Endothelial cell of umbilical vein (primary cell): ENCODE data around the gene GP9. TPM values are rescaled to one million over a fixed set of nuclear protein-coding genes. Genes with fewer than 3 reads are reported as not detected.

Experiments
- BruUV-seq: library from RNA; stranded (reverse); fragments of 400-500 nt; replicated peaks from 2 replicates; lab custom pipeline; 2021; lab: Mats Ljungman, UMichigan
- CTCF ChIA-PET: fragments of 300-600, 350-600 bp; sonication (Branson Sonifier 250); formaldehyde crosslinking; loops from one replicate; lab custom pipeline; 2021; ENCODE audit warnings: antibody characterized with exemption, inconsistent platforms; lab: Charles Lee
- POLR2A ChIA-PET: fragments of 300-600, 350-600 bp; sonication (Branson Sonifier 250); formaldehyde crosslinking; loops from one replicate; lab custom pipeline; 2021; ENCODE audit warnings: antibody characterized with exemption, inconsistent platforms; lab: Charles Lee
- DNase-seq: peaks from one replicate; pipeline ENCODE4 v3.0.0-alpha.2; 2011; ENCODE audit warnings: low read depth, low spot score
- FAIRE-seq: peaks from 2 replicates; lab custom pipeline; 2011; peaks lifted over from hg19 to GRCh38; lab: Jason Lieb, UNC
- H2AFZ ChIP-seq: 2 replicates; pipeline ENCODE4 v1.6.0; 2012; ENCODE audit warnings: low read depth, low read length, control low read depth, inconsistent platforms
- H3K27ac ChIP-seq: 2 replicates; pipeline ENCODE4 v1.5.1; 2011; ENCODE audit warnings: low read depth, mild to moderate bottlenecking, control low read depth, low read length, moderate library complexity; ENCODE audit not compliant: insufficient read depth
- H3K27me3 ChIP-seq, 2 experiments: 2 replicates each; pipeline versions ENCODE4 v1.6.0 to v1.6.1; 2011; ENCODE audit warnings: low read length in 2 of 2, mixed read lengths in 1 of 2; ENCODE audit not compliant: control insufficient read depth in 2 of 2, insufficient read depth in 2 of 2
- H3K36me3 ChIP-seq, 2 experiments: 2 replicates in 1 of 2; 3 replicates in 1 of 2; pipeline ENCODE4 v1.5.1; 2011; ENCODE audit warnings: low read length in 2 of 2, mild to moderate bottlenecking in 1 of 2, moderate library complexity in 1 of 2; ENCODE audit not compliant: control insufficient read depth in 2 of 2, insufficient read depth in 2 of 2; ENCODE audit errors: extremely low read depth in 1 of 2
- H3K4me1 ChIP-seq: 3 replicates; pipeline ENCODE4 v1.5.1; 2011; ENCODE audit warnings: mild to moderate bottlenecking, low read length; ENCODE audit not compliant: control insufficient read depth, insufficient read depth; ENCODE audit errors: extremely low read depth
- H3K4me2 ChIP-seq: 2 replicates; pipeline ENCODE4 v1.6.1; 2011; ENCODE audit warnings: low read length, control low read depth, mixed read lengths; ENCODE audit not compliant: insufficient read depth
- H3K4me3 ChIP-seq, 3 experiments: fragments of 200-600 bp in 1 of 3; sonication (generic), shearing (Covaris generic) in 1 of 3; replicated peaks in 1 of 3; 2 replicates each; pipeline ENCODE4 v1.5.1; 2011 to 2016; ENCODE audit warnings: control low read depth in 3 of 3, low read length in 3 of 3, mild to moderate bottlenecking in 2 of 3, inconsistent platforms in 1 of 3, low read depth in 1 of 3, moderate library complexity in 1 of 3; ENCODE audit not compliant: insufficient read depth in 1 of 3
- H3K79me2 ChIP-seq: 2 replicates; pipeline ENCODE4 v1.6.0; 2012; ENCODE audit warnings: low read length, inconsistent platforms; ENCODE audit not compliant: control insufficient read depth, insufficient read depth
- H3K9ac ChIP-seq: replicated peaks from 2 replicates; pipeline ENCODE3; 2011; ENCODE audit warnings: low read length, control low read depth; ENCODE audit not compliant: insufficient read depth; ENCODE audit errors: extremely low read depth
- H3K9me1 ChIP-seq: replicated peaks from 3 replicates; pipeline ENCODE4 v1.6.0; 2011; ENCODE audit warnings: mild to moderate bottlenecking, low read length; ENCODE audit not compliant: control insufficient read depth, insufficient read depth; ENCODE audit errors: extremely low read depth
- H3K9me3 ChIP-seq: replicated peaks from 2 replicates; pipeline ENCODE4 v1.5.1; 2012; ENCODE audit warnings: low read length, inconsistent platforms; ENCODE audit not compliant: control insufficient read depth, insufficient read depth
- H4K20me1 ChIP-seq: replicated peaks from 2 replicates; pipeline ENCODE3; 2011; ENCODE audit warnings: mild to moderate bottlenecking, low read length; ENCODE audit not compliant: control insufficient read depth, insufficient read depth; ENCODE audit errors: extremely low read depth
- CTCF ChIP-seq, 2 donors: IDR thresholded peaks; 1 replicate in 1 of 2; 2 replicates in 1 of 2; pipeline ENCODE4 v1.5.1; 2011; ENCODE audit warnings: low read length in 2 of 2, mild to moderate bottlenecking in 2 of 2, moderate library complexity in 2 of 2, control low read depth in 1 of 2, inconsistent platforms in 1 of 2, low read depth in 1 of 2; ENCODE audit not compliant: insufficient read depth in 1 of 2; ENCODE audit errors: extremely low read depth in 1 of 2
- EZH2 ChIP-seq: IDR thresholded peaks from 2 replicates; pipeline ENCODE4 v1.6.1; 2012; ENCODE audit warnings: borderline replicate concordance, low read depth, mild to moderate bottlenecking, moderate library complexity, low read length, inconsistent platforms; ENCODE audit not compliant: severe bottlenecking
- FOS ChIP-seq: IDR thresholded peaks from 2 replicates; pipeline ENCODE4 v1.6.1; 2011; ENCODE audit warnings: mild to moderate bottlenecking, low read length, moderate library complexity, borderline replicate concordance; ENCODE audit not compliant: insufficient read depth
- GATA2 ChIP-seq: IDR thresholded peaks from 2 replicates; pipeline ENCODE4 v1.7.0; 2011; ENCODE audit warnings: low read depth, mild to moderate bottlenecking, moderate library complexity, mixed read lengths, low read length; ENCODE audit not compliant: insufficient read length, insufficient read depth
- JUN ChIP-seq: IDR thresholded peaks from 2 replicates; pipeline ENCODE4 v1.6.1; 2011; ENCODE audit warnings: borderline replicate concordance, low read depth; ENCODE audit not compliant: insufficient read length, insufficient read depth
- MAX ChIP-seq: IDR thresholded peaks from 2 replicates; pipeline ENCODE4 v1.6.1; 2011; ENCODE audit not compliant: insufficient read depth, insufficient read length
- MYC ChIP-seq: IDR thresholded peaks from one replicate; pipeline ENCODE4 v1.6.1; 2011; ENCODE audit warnings: mild to moderate bottlenecking, low read depth, low read length
- POLR2A ChIP-seq: IDR thresholded peaks from 2 replicates; pipeline ENCODE4 v1.6.1; 2012; ENCODE audit warnings: low read depth, mild to moderate bottlenecking, control low read depth, low read length
- POLR2AphosphoS5 ChIP-seq: IDR thresholded peaks from 2 replicates; pipeline ENCODE4 v1.6.1; 2012; ENCODE audit warnings: low read depth, mild to moderate bottlenecking, control low read depth, low read length, moderate library complexity; ENCODE audit not compliant: insufficient read depth
- dilution Hi-C: fragments of 300-500 bp; cut with MboI; formaldehyde crosslinking; loops from one replicate; pipeline ENCODE4 v1.15.0; 2019; ENCODE audit warnings: low sequenced_read_pairs; ENCODE audit not compliant: extremely low pct_ligation_motif_present
- intact Hi-C: fragments of 100-400 bp; cut with micrococcal nuclease; formaldehyde crosslinking; loops from one replicate; pipeline ENCODE4 v1.10.0; 2022
- polyA plus RNA-seq, 4 experiments: library from polyadenylated mRNA; depleted of rRNA in 3 of 4; stranded (reverse) in 3 of 4; unstranded in 1 of 4; fragments of >200 nt; gene quantifications; 2 replicates each; pipeline versions ENCODE4 v1.2.1 to v1.2.3, GENCODE V29; 2011 to 2012; ENCODE audit warnings: missing spikeins in 1 of 4
- total RNA-seq: library from RNA; stranded (reverse); gene quantifications from 2 replicates; pipeline ENCODE4 v1.2.3, GENCODE V29; 2021

Gene GP9
- total and polyA plus RNA-seq, 2 donors (not counting 3 experiments of a cell fraction or from before 2014, with no cell fraction given), result not detected

GRCh38 chr3:129065016-129065719 lies 4.6 kb downstream of the GP9 start:
- H4K20me1 ChIP-seq, result no peaks in the 10 kb centered on the region
- intact Hi-C loops (no loop called here), dilution Hi-C loops (no loop called here)
- H3K9ac ChIP-seq, result no peak overlapping the region
- DNase-seq (no peak), FAIRE-seq (no peak)
- ChIA-PET CTCF (interaction anchor here (1.0 to 9.8 kb wide), 2 partner anchors 13 to 95 kb away, joined by 5 to 91 read pairs; no protein-coding TSS in a partner anchor), POLR2A (interaction anchor here (1.1 kb wide), 1 partner anchor 11 kb away, joined by 3 read pairs; no protein-coding TSS in a partner anchor)
- no peak for TF ChIP-seq POLR2A
- no peak for TF ChIP-seq POLR2AphosphoS5
- TF ChIP-seq CTCF (IDR thresholded peaks at IDR 0.05; ENCODE audit: extremely low read depth in 1 of 2, insufficient read depth in 1 of 2, low read depth in 1 of 2, low read length in 2 of 2), result no peak
- TF ChIP-seq EZH2, result no peak
- no peak for TF ChIP-seq MAX
- no peak for TF ChIP-seq GATA2
- no peak for TF ChIP-seq FOS
- TF ChIP-seq MYC, result no peak
- no peak for TF ChIP-seq JUN
- H3K4me3 ChIP-seq, result no peak overlapping the region
- no peaks in the 10 kb centered on the region for H3K9me3 ChIP-seq
- no peak overlapping the region for H3K27ac ChIP-seq
- H2AFZ ChIP-seq, result no peak overlapping the region
- no TSS peak for BruUV-seq
- no peak overlapping the region for H3K4me2 ChIP-seq
- H3K36me3 ChIP-seq, result no peaks in the 10 kb centered on the region
- no peaks in the 10 kb centered on the region for H3K4me1 ChIP-seq
- no peaks in the 10 kb centered on the region for H3K79me2 ChIP-seq
- H3K27me3 ChIP-seq, result no peaks in the 10 kb centered on the region
- no peaks in the 10 kb centered on the region for H3K9me1 ChIP-seq
